OCI-LY1 (cell line): ENCODE data around the gene SIK3.

Source experiments
- H2AFZ ChIP-seq: fragments of 200-600 bp; sonication (generic), shearing (Covaris generic); 2 replicates; pipeline ENCODE4 v1.6.0; 2014; ENCODE audit warnings: antibody characterized with exemption, mild to moderate bottlenecking, low read length
- H3F3A ChIP-seq: fragments of 200-600 bp; sonication (generic), shearing (Covaris generic); 2 replicates; pipeline ENCODE4 v1.6.0; 2014; ENCODE audit warnings: mild to moderate bottlenecking, antibody characterized with exemption, low read length, moderate library complexity; ENCODE audit not compliant: insufficient read depth
- H3K27ac ChIP-seq: fragments of 200-600 bp; sonication (generic); 2 replicates; pipeline ENCODE4 v1.5.1; 2014; ENCODE audit warnings: low read length, mixed run types, mild to moderate bottlenecking, low read depth; ENCODE audit not compliant: poor library complexity, severe bottlenecking
- H3K27me3 ChIP-seq: fragments of 200-600 bp; sonication (generic); 2 replicates; pipeline ENCODE4 v1.6.0; 2014; ENCODE audit warnings: antibody characterized with exemption, mild to moderate bottlenecking, low read length, moderate library complexity; ENCODE audit not compliant: insufficient read depth
- H3K36me3 ChIP-seq: fragments of 200-600 bp; sonication (generic); 2 replicates; pipeline ENCODE4 v1.6.1; 2014; ENCODE audit warnings: mild to moderate bottlenecking, antibody characterized with exemption, low read length, moderate library complexity, mixed read lengths; ENCODE audit not compliant: insufficient read depth
- H3K4me1 ChIP-seq: fragments of 200-600 bp; sonication (generic); 2 replicates; pipeline ENCODE4 v1.5.1; 2014; ENCODE audit warnings: mild to moderate bottlenecking, low read length, moderate library complexity; ENCODE audit not compliant: insufficient read depth, severe bottlenecking
- H3K4me2 ChIP-seq: fragments of 200-600 bp; sonication (generic), shearing (Covaris generic); 2 replicates; pipeline ENCODE4 v1.6.1; 2014; ENCODE audit warnings: low read length
- H3K4me3 ChIP-seq: fragments of 200-600 bp; sonication (generic); 2 replicates; pipeline ENCODE4 v1.5.1; 2014; ENCODE audit warnings: low read length, low read depth, mild to moderate bottlenecking, mixed read lengths; ENCODE audit not compliant: poor library complexity, severe bottlenecking
- H3K79me2 ChIP-seq: fragments of 200-600 bp; shearing (Covaris generic); 2 replicates; pipeline ENCODE4 v1.6.1; 2016; ENCODE audit warnings: mixed run types, low read length, mixed read lengths; ENCODE audit not compliant: insufficient read depth
- H3K9ac ChIP-seq: fragments of 200-600 bp; sonication (generic), shearing (Covaris generic); 2 replicates; pipeline ENCODE4 v1.6.1; 2014; ENCODE audit warnings: mild to moderate bottlenecking, low read length, mixed read lengths
- H3K9me2 ChIP-seq: fragments of 200-600 bp; sonication (generic), shearing (Covaris generic); 2 replicates; pipeline ENCODE4 v1.6.1; 2014; ENCODE audit warnings: low read depth, mild to moderate bottlenecking, low read length, mixed read lengths
- H3K9me3 ChIP-seq: fragments of 200-600 bp; shearing (Covaris generic); 2 replicates; pipeline ENCODE4 v1.6.1; 2014; ENCODE audit warnings: low read length, mixed read lengths
- H4K20me1 ChIP-seq: fragments of 200-600 bp; sonication (generic), shearing (Covaris generic); 2 replicates; pipeline ENCODE4 v1.6.0; 2016; ENCODE audit warnings: mild to moderate bottlenecking, low read length; ENCODE audit not compliant: insufficient read depth
- CTCF ChIP-seq: fragments of 200-600 bp; sonication (generic), shearing (Covaris generic); IDR thresholded peaks from 2 replicates; pipeline ENCODE4 v1.5.1; 2017; ENCODE audit warnings: mild to moderate bottlenecking, antibody characterized with exemption, low read length, moderate library complexity, mixed read lengths
- EZH2 ChIP-seq: fragments of 200-600 bp; sonication (generic), shearing (Covaris generic); IDR thresholded peaks from 2 replicates; pipeline ENCODE4 v1.8.0; 2017; ENCODE audit warnings: borderline replicate concordance, mixed run types, mild to moderate bottlenecking, antibody characterized with exemption, low read length, moderate library complexity, mixed read lengths

SIK3 gene

GRCh38 chr11:117023178-117023577 is 75.0 kb downstream of the SIK3 start:
- Histone ChIP-seq H3K4me1 (peaks cover 66% of the 10 kb centered on the region), H2AFZ (no peak overlapping the region), H3K9me3 (no peaks in the 10 kb centered on the region), H3K4me3 (no peak overlapping the region), H4K20me1 (no peaks in the 10 kb centered on the region), H3F3A (no peaks in the 10 kb centered on the region; the same call in 1 of the 2 replicates), H3K27ac (no peak overlapping the region), H3K27me3 (no peaks in the 10 kb centered on the region), H3K9ac (no peak overlapping the region), H3K9me2 (no peaks in the 10 kb centered on the region), H3K36me3 (no peaks in the 10 kb centered on the region), H3K4me2 (no peak overlapping the region), H3K79me2 (peaks cover 81% of the 10 kb centered on the region)
- TF ChIP-seq CTCF = no peak
- TF ChIP-seq EZH2 = no peak

- Histone ChIP-seq H2AFZ (no peak overlapping the region), H3K4me2 (no peak overlapping the region), H3K27ac (peak overlapping the region; percentile 20), H3K27me3 (no peaks in the 10 kb centered on the region), H4K20me1 (no peaks in the 10 kb centered on the region), H3K4me3 (no peak overlapping the region), H3K36me3 (no peaks in the 10 kb centered on the region), H3K4me1 (peaks cover 70% of the 10 kb centered on the region), H3K9me3 (no peaks in the 10 kb centered on the region), H3F3A (no peaks in the 10 kb centered on the region; the same call in 1 of the 2 replicates), H3K9me2 (no peaks in the 10 kb centered on the region), H3K79me2 (peaks cover 85% of the 10 kb centered on the region), H3K9ac (no peak overlapping the region)
- TF ChIP-seq EZH2 (no peak), CTCF (no peak)
Measured at GRCh38 chr11:117022526-117022925, 75.7 kb downstream of the SIK3 start.

GRCh38 chr11:117020869-117021564 is 77.2 kb downstream of the SIK3 start:
- no peaks in the 10 kb centered on the region for H3K9me3 ChIP-seq
- H3F3A ChIP-seq = no peaks in the 10 kb centered on the region; the same call in 1 of the 2 replicates
- H3K36me3 ChIP-seq = no peaks in the 10 kb centered on the region
- no peaks in the 10 kb centered on the region for H3K9me2 ChIP-seq
- H3K79me2 ChIP-seq = peaks cover 84% of the 10 kb centered on the region
- no peaks in the 10 kb centered on the region for H3K27me3 ChIP-seq
- H3K27ac ChIP-seq = peak overlapping the region; percentile 26
- H3K9ac ChIP-seq = no peak overlapping the region
- H3K4me3 ChIP-seq = no peak overlapping the region
- H2AFZ ChIP-seq = no peak overlapping the region
- no peak overlapping the region for H3K4me2 ChIP-seq
- H3K4me1 ChIP-seq = peaks cover 60% of the 10 kb centered on the region
- no peaks in the 10 kb centered on the region for H4K20me1 ChIP-seq
- TF ChIP-seq EZH2 = no peak
- TF ChIP-seq CTCF = no peak
